Skeletal muscle cell (primary cell): ENCODE data around the gene PKM.
"Not testable (repeated sequence)": the region's sequence is repeated elsewhere in the genome, so short reads cannot be mapped to it uniquely, and the experiment has no call there.

Experiments used
- DNase-seq: peaks from one replicate; pipeline ENCODE4 v3.0.0-alpha.2; 2010; ENCODE audit warnings: low read depth
- H3K4me3 ChIP-seq: 2 replicates; pipeline ENCODE4 v1.5.1; 2011; ENCODE audit warnings: low read depth, mild to moderate bottlenecking, control low read depth, low read length, moderate library complexity

Gene PKM

DNA sequence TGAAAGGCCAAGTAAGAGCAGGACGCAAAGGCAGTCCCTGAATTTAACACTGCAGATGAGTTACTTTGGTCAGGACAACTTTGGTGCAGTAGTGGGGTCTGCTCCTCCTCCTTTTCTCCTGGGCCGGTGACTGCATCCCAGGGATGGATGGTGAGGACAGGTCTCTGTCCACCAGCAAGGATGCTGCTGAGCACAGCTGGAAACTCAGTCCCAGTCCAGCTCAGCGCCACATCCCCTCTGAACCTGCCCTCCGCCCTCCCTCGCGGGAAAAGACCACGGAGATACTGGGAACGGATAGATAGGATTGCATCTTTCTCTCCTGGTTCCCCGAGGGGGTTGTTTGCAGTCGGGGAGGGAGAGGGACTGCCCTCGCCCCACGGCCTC is 47.2 kb downstream of the PKM start:
- peak overlapping the region; percentile 25 for H3K4me3 ChIP-seq
- DNase-seq: no peak

DNA sequence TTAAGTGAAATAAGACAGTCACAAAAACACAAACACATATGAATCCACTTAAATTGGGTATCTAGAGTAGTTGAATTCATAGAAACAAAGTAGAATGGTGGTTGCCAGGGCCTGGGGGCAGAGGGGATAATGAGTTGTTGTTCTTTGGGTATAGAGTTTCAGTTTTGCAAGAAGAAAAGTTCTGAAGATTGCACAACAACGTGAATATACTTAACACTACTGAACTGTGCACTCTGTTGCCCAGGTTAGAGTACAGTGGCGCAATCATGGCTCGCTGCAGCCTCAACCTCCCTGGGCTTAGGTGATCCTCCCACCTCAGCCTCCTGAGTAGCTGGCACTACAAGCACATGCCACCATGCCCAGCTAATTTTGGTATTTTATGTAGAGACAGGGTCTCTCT is 48.3 kb downstream of the PKM start:
- no peak for DNase-seq

DNA sequence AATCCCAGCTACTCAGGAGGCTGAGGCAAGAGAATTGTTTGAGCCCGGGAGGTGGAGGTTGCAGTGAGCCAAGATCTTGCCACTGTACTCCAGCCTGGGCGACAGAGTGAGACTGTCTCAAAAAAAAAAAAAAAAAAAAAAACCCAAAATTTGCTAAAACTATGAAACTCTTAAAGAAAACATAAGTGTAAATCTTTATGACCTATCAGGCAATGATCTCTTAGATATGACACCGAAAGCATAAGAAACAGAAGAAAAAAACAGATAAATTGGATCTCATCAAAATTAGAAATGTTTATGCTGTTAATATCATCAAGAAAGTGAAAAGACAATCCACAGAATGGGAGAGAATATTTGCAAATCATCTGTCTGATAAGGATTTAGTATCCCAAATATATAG is 48.7 kb downstream of the PKM start:
- H3K4me3 ChIP-seq: no peak overlapping the region
- no peak for DNase-seq

More for the DNA sequence above, 48.3 kb downstream of the PKM start:
- H3K4me3 ChIP-seq: no peak overlapping the region

DNA sequence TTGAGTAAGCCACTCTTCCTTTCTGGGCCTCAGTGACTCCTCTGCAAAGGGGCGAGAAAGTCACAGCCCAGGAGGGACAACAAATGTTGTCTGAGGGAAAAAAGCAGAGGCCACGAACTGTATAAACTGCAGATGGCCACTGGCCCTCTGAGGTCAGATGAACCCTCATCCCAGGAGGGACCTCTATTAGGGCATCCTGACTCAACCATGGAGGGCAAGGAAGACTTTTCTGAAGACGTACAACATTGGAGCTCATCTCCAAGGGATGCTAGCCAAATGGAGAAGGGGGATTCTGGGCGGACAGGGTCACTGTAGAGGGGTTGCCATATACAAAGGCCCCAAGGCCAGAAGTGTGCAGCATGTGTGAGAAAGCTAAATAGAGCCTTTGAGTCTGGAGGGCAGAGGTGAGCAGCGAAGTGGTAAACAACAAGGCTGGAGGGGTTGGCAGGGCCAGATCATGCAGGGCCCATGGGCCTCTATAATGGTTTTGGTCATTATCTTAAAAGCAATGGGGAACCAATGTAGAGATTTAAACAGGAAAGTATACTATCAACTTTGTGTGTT is 50.1 kb downstream of the PKM start:
- no peak for DNase-seq
- H3K4me3 ChIP-seq: no peak overlapping the region

DNA sequence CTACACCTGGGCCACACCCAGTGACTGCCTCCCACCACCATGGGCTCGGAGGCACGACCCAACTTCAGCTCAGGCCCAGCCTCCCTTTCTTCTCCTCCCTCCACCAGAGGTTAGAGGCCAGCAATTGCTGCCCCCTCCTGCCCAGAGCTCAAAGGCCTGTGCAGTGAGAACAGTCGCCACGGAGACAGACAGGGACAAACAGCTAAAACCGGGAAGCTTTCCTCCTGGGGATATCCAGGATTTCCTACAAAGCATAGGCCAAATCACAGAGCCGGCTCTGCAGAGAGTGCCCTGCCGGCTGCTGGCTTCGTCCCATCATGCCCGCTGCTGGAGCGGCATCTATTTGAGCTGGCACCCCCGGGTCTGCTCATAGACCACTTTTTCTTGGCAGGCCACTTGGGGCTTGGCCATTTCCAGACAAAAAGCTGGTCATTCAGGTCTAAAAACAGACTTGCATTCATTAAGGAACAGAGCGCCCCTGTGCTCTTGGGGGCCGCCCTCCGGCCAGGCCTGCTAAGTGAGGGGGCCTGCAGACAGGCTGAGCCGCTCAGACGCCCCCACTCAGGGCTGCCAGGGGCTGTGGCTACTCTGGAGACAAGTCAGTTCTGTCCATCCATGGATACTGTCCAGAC is 50.9 kb downstream of the PKM start:
- no peak overlapping the region for H3K4me3 ChIP-seq
- DNase-seq: no peak

DNA sequence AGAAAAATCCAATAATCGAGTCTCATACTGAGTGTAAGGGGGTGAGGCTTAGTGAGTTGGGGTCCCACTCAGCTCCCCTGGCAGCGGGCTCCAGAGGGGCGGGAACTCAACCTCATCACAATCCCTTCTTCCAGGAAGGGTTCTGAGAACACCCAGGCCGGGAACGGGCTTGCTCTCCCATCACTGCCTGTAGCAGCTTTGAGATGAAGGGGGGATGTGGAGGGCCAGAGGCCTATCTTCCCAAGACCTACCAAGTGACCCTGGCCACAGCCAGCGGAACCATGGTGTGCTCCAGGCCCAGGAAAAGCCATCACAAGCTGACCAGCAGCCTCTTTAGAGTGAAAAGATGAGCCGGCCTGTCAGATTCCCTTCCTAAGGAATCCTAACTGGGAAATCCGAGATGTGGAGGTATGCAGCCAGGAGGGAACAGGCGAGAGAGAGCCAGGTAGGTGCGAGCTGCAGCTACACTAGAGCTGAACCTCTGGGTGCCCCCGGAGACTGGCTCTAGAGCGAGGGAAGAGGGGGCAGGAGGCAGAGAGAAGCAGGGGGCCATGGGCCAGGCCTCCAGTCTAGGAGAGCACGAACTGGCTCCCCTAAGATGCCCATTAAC is 51.9 kb downstream of the PKM start:
- H3K4me3 ChIP-seq: no peak overlapping the region
- DNase-seq: no peak

DNA sequence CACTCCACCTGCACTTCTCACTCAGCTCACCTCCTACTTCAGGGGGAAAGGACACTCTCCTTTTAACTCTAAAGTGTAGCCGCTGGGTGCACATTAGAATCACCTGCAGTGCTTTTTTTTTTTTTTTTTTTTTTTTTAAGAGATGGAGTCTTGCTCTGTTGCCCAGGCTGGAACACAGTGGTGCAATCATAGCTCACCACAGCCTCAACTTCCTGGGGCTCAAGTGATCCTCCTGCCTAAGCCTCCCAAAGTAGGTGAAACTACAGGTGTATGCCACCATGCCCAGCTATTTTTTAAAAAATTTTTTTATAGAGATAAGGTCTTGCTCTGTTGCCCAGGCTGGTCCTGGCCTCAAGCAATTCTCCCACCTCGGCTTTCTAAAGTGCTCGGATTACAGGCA is 54.2 kb downstream of the PKM start:
- no peak overlapping the region for H3K4me3 ChIP-seq
- DNase-seq: no peak

DNA sequence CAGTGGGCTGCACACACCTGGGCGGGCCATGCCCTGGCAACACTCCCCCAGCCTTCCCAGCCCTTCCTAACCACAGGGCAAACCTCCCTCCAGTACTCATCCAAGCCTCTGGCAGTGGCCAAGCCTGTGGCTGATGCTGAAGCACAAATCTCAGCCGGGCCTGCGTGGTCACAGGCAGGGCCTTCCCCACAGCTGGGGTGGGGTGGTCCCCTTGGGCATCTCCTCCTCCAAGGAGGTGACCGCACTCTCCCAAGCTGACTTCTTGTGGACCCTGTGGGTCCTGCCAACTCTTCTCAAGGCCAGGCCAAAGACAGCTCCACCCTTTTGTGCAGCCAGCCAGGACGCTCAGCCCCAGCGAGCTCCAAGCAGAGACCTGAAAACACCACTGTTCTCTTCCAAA is 54.8 kb downstream of the PKM start:
- H3K4me3 ChIP-seq: no peak overlapping the region
- no peak for DNase-seq

DNA sequence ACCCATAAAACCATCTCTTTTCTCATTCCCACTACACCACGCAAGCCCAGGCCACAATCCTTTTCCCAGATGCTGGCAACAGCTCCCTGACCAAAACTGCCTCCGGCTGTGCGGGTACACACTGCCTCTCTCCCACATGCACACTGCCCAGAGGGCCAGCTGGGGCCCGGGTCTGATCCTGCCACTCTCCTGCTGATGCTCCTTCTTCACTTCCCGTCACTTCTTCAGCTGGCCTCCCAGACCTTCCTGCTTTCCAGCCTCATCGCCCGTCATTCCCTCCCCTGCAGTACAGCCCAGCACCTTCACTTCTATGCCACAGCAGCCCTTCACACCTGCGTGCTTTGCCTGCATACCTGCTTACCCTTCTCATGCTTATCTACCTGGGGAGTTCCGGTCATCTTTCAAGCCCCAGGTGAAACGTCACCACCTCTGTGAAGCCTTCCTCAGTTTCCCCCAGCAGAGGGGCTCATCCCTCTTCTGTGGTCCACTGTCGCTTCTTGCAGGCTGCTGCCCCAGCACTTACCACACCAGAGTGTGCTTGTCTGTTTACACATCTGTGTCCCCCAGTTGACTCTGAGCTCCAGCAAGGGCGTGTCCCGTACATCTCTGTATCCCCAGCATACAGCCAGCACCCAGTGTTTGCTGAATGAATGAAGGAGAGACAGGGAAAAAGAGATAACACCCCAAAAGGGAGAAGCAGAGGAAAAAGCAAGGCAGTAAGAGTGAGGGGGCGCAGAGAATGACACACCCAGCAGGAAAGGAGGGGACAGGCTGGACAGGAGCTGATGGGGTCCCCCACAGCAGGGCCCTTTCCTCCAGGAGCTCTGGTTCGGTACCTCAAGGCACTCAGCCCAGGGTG is 55.6 kb downstream of the PKM start:
- H3K4me3 ChIP-seq: no peak overlapping the region
- DNase-seq: no peak

DNA sequence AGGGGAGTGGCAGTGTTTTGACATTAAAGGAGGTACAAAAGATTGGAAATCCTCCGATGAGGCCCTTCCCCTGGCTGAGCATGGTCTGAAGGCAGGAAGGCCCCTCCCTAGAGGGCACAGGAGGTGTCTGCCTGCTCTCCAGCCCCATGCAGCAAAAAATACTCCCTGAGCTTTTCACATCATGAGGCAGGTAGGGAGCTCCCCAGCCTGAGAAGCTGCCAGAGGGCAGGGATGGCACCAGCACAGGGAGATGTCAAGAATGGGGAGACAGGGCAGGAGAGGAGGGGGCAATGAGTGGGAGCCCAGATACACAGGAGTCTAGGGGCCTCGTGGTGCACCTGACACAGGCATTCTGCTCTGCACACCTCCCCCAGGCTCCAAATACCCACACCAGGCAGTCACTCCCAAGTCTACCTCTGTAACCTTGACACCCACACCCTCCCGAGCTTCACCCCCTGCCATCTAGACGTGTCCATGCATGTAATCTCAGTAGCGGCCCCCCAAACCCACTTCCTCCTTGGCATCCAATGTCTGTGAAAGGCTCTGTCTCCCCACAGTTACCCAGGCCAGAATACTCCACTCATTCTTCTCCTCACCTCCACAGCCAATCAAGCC is 56.3 kb downstream of the PKM start:
- H3K4me3 ChIP-seq: no peak overlapping the region
- DNase-seq: no peak

DNA sequence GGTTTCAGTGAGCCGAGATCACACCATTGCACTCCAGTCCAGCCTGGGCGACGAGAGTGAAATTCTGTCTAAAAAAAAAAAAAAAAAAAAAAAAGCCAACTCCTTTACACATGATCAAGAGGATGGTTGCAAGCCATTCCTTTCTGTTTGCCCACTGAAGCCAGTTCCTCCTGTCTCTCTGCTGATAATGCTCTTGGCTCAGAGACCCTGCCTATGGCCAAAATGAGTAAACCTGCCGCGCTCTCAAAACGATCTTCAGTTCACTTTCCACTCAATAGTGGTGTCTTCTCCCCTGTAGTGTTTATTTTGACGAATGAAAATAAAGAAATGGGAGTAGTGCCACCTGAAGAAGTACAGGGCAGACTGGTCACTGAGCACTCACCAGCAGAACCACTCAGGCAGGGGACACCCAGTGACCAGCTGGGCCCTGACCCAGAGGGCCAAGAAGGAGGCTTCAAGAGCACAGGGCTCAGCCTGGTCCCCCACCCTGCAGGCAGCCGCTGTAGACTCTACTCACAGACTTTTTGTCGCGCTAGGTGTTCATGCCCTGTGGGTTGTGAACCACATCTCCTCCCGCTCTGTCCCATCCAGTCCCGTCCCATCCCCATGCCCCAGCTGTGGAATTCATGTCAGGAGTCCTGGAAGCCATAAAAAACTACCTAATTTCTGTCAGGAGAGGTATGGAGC is 57.0 kb downstream of the PKM start:
- no peak overlapping the region for H3K4me3 ChIP-seq
- DNase-seq: no peak

DNA sequence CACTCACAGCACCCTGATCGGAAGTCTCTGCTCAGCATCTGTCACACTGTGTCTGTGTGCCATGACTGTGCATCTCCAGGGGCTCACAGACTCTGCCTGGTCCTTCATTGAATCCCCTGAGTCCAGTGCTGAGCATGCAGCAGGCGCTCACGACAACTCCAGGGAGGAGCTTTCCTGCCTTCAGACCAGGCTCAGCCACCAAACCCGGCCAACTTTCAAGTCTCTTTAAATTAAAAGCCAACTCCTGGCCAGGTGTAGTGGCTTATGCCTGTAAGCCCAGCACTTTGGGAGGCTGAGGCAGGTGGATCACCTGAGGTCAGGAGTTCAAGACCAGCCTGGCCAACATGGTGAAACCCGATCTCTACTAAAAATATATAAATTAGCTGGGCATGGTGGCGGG is 57.6 kb downstream of the PKM start:
- H3K4me3 ChIP-seq: no peak overlapping the region
- no peak for DNase-seq

DNA sequence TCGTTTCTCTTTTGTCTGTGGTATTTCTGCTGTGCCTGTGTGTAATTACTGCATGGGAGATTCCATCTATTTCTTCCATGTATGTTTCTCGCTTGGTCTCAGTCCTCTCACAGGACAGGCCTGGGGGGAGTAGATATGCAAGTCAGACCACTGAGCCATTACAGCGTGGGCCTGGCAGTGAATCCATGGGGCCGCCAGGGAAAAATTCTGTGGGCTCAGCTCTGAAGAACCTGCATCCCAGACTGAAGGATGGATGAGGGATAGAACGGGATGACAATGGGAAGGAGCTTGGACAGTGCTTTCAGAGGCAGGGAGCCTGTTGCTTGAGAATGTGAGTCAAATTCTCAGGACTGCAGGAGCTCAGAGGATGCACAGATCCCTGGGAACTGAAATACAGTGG is 58.2 kb downstream of the PKM start:
- no peak overlapping the region for H3K4me3 ChIP-seq
- no peak for DNase-seq

DNA sequence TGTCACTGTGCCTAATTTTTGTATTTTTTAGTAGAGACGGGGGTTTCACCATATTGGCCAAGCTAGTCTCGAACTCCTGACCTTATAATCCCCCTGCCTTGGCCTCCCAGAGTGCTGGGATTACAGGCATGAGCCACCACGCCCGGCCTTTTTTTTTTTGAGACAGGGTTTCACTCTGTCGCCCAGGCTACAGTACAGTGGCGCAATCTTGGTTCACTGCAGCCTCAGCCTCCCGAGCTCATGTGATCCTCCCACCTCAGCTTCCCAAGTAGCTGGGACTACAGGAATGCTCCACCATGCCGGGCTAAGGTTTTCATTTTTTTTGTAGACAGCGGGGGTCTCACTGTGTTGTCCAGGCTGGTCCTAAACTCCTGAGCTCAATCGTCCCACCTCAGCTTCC is 59.0 kb downstream of the PKM start:
- not testable (repeated sequence) for H3K4me3 ChIP-seq, DNase-seq

DNA sequence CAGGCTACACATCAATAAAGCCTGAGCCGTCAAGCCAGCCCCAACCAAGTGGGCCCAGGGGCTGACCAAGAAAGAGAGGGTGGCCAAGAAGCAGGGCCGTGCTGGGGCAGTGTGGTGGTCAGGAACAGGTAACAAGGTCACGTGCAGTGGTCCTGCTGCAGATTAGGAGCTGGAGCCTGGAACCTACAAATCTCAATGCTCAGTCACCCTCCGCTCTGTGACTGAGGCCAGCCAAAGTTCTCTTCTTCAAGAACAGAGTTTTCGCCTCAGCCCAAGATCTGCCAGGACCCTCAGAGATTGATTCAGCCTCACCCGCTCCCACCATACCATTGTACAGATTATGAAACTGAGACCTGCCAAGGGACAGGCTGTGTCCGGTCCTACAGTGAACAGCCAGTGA is 60.3 kb downstream of the PKM start:
- H3K4me3 ChIP-seq: no peak overlapping the region
- DNase-seq: no peak

DNA sequence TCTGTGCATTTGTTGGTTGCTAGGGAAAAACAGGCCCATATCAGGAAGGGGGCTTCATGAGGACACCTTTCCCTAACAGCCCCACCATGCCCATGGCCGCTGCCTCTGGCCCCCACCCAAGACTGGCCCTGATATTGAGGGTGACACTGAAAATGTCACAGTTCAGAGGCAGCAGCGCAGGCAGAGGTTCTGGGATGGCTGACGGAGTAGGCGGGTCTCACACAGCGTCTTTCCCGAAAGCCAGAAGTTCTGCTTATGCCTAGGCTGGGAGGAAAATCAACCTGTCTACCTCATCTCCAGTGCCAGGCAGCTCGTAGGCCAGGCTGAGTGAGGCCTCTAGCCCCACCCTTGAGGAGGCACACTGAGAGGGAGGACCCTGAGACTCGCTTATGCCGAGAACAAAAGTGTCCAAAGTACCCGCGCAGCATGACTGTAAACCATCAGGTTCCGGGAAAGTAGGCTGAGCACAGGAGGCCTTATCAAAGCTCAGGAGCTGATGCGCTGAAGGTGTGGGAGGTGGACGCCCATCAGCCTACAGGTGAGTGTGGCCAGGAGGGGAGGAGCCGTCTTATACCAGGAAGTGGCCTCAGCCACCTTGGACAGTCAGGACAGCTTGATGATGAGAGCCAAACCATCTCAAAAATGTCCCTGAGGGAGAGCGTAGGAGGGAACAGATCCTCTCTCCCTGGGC is 60.9 kb downstream of the PKM start:
- no peak overlapping the region for H3K4me3 ChIP-seq
- no peak for DNase-seq

DNA sequence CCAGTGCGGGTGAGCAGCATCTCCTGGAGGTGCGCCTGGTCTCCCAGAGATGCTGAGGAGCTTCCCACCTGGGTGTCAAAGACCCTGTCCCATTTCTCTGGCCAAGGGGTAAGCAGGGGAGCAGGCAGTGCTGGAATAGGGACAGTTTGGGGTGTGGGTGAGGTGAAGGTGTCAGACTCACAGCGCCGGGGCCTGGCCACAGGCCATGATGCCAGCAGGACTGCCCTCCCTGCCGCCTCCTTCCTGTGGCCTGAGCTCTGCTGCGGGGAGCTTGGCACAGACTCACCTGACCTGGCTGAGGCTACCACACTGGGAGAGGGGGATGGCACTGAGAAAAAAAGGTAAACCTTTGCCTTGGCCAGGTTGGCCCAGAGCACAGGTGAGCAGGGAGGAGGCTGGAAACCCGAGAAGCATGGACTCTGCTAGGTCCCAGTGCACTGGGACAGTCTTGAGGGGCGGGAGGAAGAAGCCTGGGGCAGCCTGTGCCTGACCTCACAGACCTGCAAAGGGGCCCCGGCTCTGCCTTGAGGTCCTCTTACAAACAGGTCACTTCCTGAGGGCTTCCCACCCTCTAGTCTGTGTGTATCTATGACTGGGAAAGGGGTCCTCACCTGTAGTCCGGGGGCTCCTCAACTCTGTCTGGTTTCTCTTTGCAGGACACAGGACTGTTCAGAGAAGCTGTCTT is 61.6 kb downstream of the PKM start:
- no peak overlapping the region for H3K4me3 ChIP-seq
- DNase-seq: no peak

DNA sequence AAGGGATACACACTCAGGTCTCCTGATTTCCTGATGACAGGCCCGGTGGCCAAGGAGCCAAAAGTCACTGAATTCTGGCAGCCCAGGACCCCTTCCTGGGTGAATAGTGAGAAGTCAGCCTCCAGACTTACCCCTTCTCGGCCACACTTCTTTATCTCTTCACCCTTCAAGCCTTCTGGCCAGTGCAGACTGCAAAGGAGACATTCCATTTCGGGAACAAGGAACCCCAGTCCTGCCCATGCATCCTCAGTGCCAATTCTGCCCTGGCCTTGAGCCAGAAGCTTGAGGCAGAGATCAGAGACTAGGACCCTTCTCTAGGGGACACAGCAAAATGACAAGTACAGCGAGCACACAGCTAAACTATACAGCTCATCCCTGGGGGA is 62.2 kb downstream of the PKM start:
- no peak overlapping the region for H3K4me3 ChIP-seq

More for the DNA sequence above, 62.2 kb downstream of the PKM start:
- no peak for DNase-seq
